OCI-LY7 (cell line): ENCODE data around the gene LY9.

Experiments used
- CTCF ChIP-seq: fragments of 200-600 bp; sonication (generic); conservative IDR thresholded peaks from 2 replicates; pipeline ENCODE4 v1.5.1; 2014; ENCODE audit warnings: mild to moderate bottlenecking, antibody characterized with exemption, low read length, moderate library complexity, mixed read lengths
- EZH2phosphoT487 ChIP-seq: fragments of 200-600 bp; sonication (generic); IDR thresholded peaks from 2 replicates; pipeline ENCODE4 v1.6.1; 2018; ENCODE audit warnings: low read depth, borderline replicate concordance, mild to moderate bottlenecking, mixed run types, antibody characterized with exemption, low read length, moderate library complexity, mixed read lengths

GRCh38 chr1:160767395-160768294 is 28.3 kb upstream of the LY9 start:
- no peak for TF ChIP-seq CTCF
- TF ChIP-seq EZH2phosphoT487: no peak
